Neuronal stem cell (in vitro differentiated cells): ENCODE data around the gene LONRF3.

Experiments
- DNase-seq: peaks from one replicate; pipeline ENCODE4 v3.0.0-alpha.2; 2013; ENCODE audit warnings: low spot score
- H2AFZ ChIP-seq: one replicate; pipeline ENCODE4 v1.6.1; 2013; ENCODE audit warnings: mild to moderate bottlenecking, low read length, inconsistent platforms
- H2AK5ac ChIP-seq: 2 replicates; pipeline ENCODE4 v1.6.1; 2013; ENCODE audit warnings: low read depth, mild to moderate bottlenecking, inconsistent platforms, low read length, moderate library complexity, mixed read lengths
- H2BK120ac ChIP-seq: 2 replicates; pipeline ENCODE4 v1.6.1; 2013; ENCODE audit warnings: low read depth, mild to moderate bottlenecking, inconsistent platforms, low read length, moderate library complexity, mixed read lengths
- H2BK12ac ChIP-seq: one replicate; pipeline ENCODE4 v1.6.1; 2013; ENCODE audit warnings: low read length, inconsistent platforms
- H2BK15ac ChIP-seq: 2 replicates; pipeline ENCODE4 v1.6.1; 2013; ENCODE audit warnings: mild to moderate bottlenecking, low read length, inconsistent platforms, mixed read lengths
- H2BK5ac ChIP-seq: one replicate; pipeline ENCODE4 v1.6.1; 2013; ENCODE audit warnings: inconsistent platforms, mild to moderate bottlenecking, low read length, moderate library complexity
- H3K14ac ChIP-seq: one replicate; pipeline ENCODE4 v1.6.1; 2013; ENCODE audit warnings: low read length, inconsistent platforms
- H3K18ac ChIP-seq: 2 replicates; pipeline ENCODE4 v1.6.1; 2013; ENCODE audit warnings: low read length, inconsistent platforms
- H3K23ac ChIP-seq: 2 replicates; pipeline ENCODE4 v1.6.1; 2013; ENCODE audit warnings: low read depth, mild to moderate bottlenecking, mixed read lengths, low read length, inconsistent platforms; ENCODE audit not compliant: poor library complexity
- H3K27ac ChIP-seq: replicated peaks from 3 replicates; pipeline ENCODE4 v1.5.1; 2013; ENCODE audit warnings: low read length, inconsistent platforms
- H3K27me3 ChIP-seq, 3 experiments: 2 replicates each; pipeline ENCODE4 v1.6.1; 2013; ENCODE audit warnings: low read length in 3 of 3, mild to moderate bottlenecking in 2 of 3, inconsistent platforms in 1 of 3, low read depth in 1 of 3, mixed read lengths in 1 of 3, moderate library complexity in 1 of 3; ENCODE audit not compliant: control insufficient read depth in 3 of 3, insufficient read depth in 3 of 3
- H3K36me3 ChIP-seq, 2 donors: replicated peaks in 1 of 2; 2 replicates each; pipeline ENCODE4 v1.6.1; 2013; ENCODE audit warnings: low read length in 2 of 2; ENCODE audit not compliant: control insufficient read depth in 2 of 2, insufficient read depth in 2 of 2
- H3K4ac ChIP-seq: 2 replicates; pipeline ENCODE4 v1.6.1; 2013; ENCODE audit warnings: inconsistent platforms, mild to moderate bottlenecking, low read length, moderate library complexity
- H3K4me1 ChIP-seq, 2 donors: 1 replicate in 1 of 2; 2 replicates in 1 of 2; pipeline ENCODE4 v1.6.1; 2013; ENCODE audit warnings: low read length in 2 of 2, low read depth in 1 of 2; ENCODE audit not compliant: control insufficient read depth in 2 of 2, insufficient read depth in 1 of 2
- H3K4me2 ChIP-seq: one replicate; pipeline ENCODE4 v1.6.1; 2013; ENCODE audit warnings: mild to moderate bottlenecking, low read length, inconsistent platforms; ENCODE audit not compliant: insufficient read depth, poor library complexity, severe bottlenecking
- H3K4me3 ChIP-seq, 2 donors: 2 replicates each; pipeline ENCODE4 v1.5.1; 2013; ENCODE audit warnings: low read length in 2 of 2, mild to moderate bottlenecking in 2 of 2, inconsistent platforms in 1 of 2, moderate library complexity in 1 of 2
- H3K79me1 ChIP-seq: one replicate; pipeline ENCODE4 v1.6.1; 2013; ENCODE audit warnings: low read depth, mild to moderate bottlenecking, inconsistent platforms, low read length, moderate library complexity
- H3K9ac ChIP-seq: one replicate; pipeline ENCODE4 v1.6.1; 2013; ENCODE audit warnings: mild to moderate bottlenecking, low read depth, low read length, inconsistent platforms; ENCODE audit not compliant: poor library complexity
- H3K9me3 ChIP-seq, 2 donors: replicated peaks in 1 of 2; 2 replicates each; pipeline versions ENCODE3 to v1.6.1; 2013; ENCODE audit warnings: low read length in 2 of 2, mild to moderate bottlenecking in 2 of 2, inconsistent platforms in 1 of 2, low read depth in 1 of 2, mixed read lengths in 1 of 2, moderate library complexity in 1 of 2; ENCODE audit not compliant: control insufficient read depth in 2 of 2, insufficient read depth in 1 of 2
- H4K8ac ChIP-seq: one replicate; pipeline ENCODE4 v1.6.1; 2013; ENCODE audit warnings: low read depth, mild to moderate bottlenecking, inconsistent platforms, low read length, moderate library complexity
- H4K91ac ChIP-seq: one replicate; pipeline ENCODE4 v1.6.1; 2013; ENCODE audit warnings: low read length, low read depth, mild to moderate bottlenecking, inconsistent platforms; ENCODE audit not compliant: poor library complexity
- WGBS, 2 donors: extraction: QIAGEN DNeasy Blood & Tissue Kit; methylation state at CpG; one replicate each; pipeline ENCODE4 v1.1.7; 2013; ENCODE audit warnings: missing lambda C conversion rate in 2 of 2, mixed read lengths in 1 of 2; ENCODE audit not compliant: insufficient read length in 2 of 2, insufficient replicate concordance in 1 of 2; ENCODE audit errors: extremely low coverage in 2 of 2; 5-methylcytosine and 5-hydroxymethylcytosine counted together

LONRF3 gene

GRCh38 chrX:118943102-118943501, 31.3 kb upstream of the LONRF3 start:
- Histone ChIP-seq H3K14ac (no peak overlapping the region), H2AFZ (no peak overlapping the region), H3K79me1 (no peaks in the 10 kb centered on the region), H3K4me3 (no peak overlapping the region), H3K27me3 (no peaks in the 10 kb centered on the region), H3K4me1 (no peaks in the 10 kb centered on the region), H3K4ac (no peak overlapping the region), H3K9me3 (no peaks in the 10 kb centered on the region), H2BK15ac (no peak overlapping the region), H2BK5ac (no peak overlapping the region), H4K91ac (no peak overlapping the region), H2BK120ac (no peak overlapping the region), H3K4me2 (no peak overlapping the region), H3K27ac (no peak overlapping the region), H3K23ac (no peak overlapping the region), H3K36me3 (no peaks in the 10 kb centered on the region), H3K18ac (no peak overlapping the region), H2AK5ac (no peak overlapping the region), H3K9ac (no peak overlapping the region), H4K8ac (no peak overlapping the region), H2BK12ac (no peak overlapping the region)
- WGBS, 2 donors: no CpG with 5 or more reads among the region's 2 CpGs
- no peak for DNase-seq

GRCh38 chrX:118945921-118946320, 28.5 kb upstream of the LONRF3 start:
- no CpG with 5 or more reads among the region's 2 CpGs for WGBS, 2 donors
- no peak overlapping the region for H4K8ac ChIP-seq
- H3K4ac ChIP-seq: no peak overlapping the region
- H2BK5ac ChIP-seq: no peak overlapping the region
- H3K9me3 ChIP-seq: no peaks in the 10 kb centered on the region
- H3K9ac ChIP-seq: no peak overlapping the region
- H3K23ac ChIP-seq: no peak overlapping the region
- no peak overlapping the region for H3K27ac ChIP-seq
- no peaks in the 10 kb centered on the region for H3K79me1 ChIP-seq
- no peaks in the 10 kb centered on the region for H3K27me3 ChIP-seq
- no peak overlapping the region for H2AFZ ChIP-seq
- no peak overlapping the region for H4K91ac ChIP-seq
- H3K36me3 ChIP-seq: no peaks in the 10 kb centered on the region
- no peak overlapping the region for H2BK120ac ChIP-seq
- H2BK15ac ChIP-seq: no peak overlapping the region
- no peaks in the 10 kb centered on the region for H3K4me1 ChIP-seq
- H3K4me2 ChIP-seq: no peak overlapping the region
- no peak overlapping the region for H2AK5ac ChIP-seq
- H3K4me3 ChIP-seq: no peak overlapping the region
- H3K14ac ChIP-seq: no peak overlapping the region
- no peak for DNase-seq
- H3K18ac ChIP-seq: no peak overlapping the region
- no peak overlapping the region for H2BK12ac ChIP-seq

- H3K9me3 ChIP-seq: no peaks in the 10 kb centered on the region
- H2BK120ac ChIP-seq: no peak overlapping the region
- no peak overlapping the region for H3K27ac ChIP-seq
- H3K4me2 ChIP-seq: no peak overlapping the region
- H3K23ac ChIP-seq: no peak overlapping the region
- no peaks in the 10 kb centered on the region for H3K36me3 ChIP-seq
- no peak overlapping the region for H3K14ac ChIP-seq
- no peak overlapping the region for H2BK12ac ChIP-seq
- H3K79me1 ChIP-seq: no peaks in the 10 kb centered on the region
- no peak overlapping the region for H4K8ac ChIP-seq
- no peak overlapping the region for H4K91ac ChIP-seq
- no peak for DNase-seq
- H3K9ac ChIP-seq: no peak overlapping the region
- H2AK5ac ChIP-seq: no peak overlapping the region
- no CpG with 5 or more reads among the region's 1 CpG for WGBS, 2 donors
- H3K18ac ChIP-seq: no peak overlapping the region
- no peak overlapping the region for H3K4me3 ChIP-seq
- H2BK5ac ChIP-seq: no peak overlapping the region
- H2AFZ ChIP-seq: no peak overlapping the region
- no peaks in the 10 kb centered on the region for H3K27me3 ChIP-seq
- no peaks in the 10 kb centered on the region for H3K4me1 ChIP-seq
- no peak overlapping the region for H3K4ac ChIP-seq
- H2BK15ac ChIP-seq: no peak overlapping the region
Observed at GRCh38 chrX:118948270-118948669, 26.1 kb upstream of the LONRF3 start.

- Histone ChIP-seq H3K36me3 (no peaks in the 10 kb centered on the region), H4K8ac (no peak overlapping the region), H3K27me3 (peaks cover 0 to 9% (median 0%) of the 10 kb centered on the region in 3 experiments), H3K18ac (no peak overlapping the region), H2BK120ac (no peak overlapping the region), H3K4me3 (no peak overlapping the region), H4K91ac (no peak overlapping the region), H3K4ac (no peak overlapping the region), H3K27ac (no peak overlapping the region), H3K9me3 (no peaks in the 10 kb centered on the region), H2BK12ac (no peak overlapping the region), H2AK5ac (no peak overlapping the region), H3K23ac (no peak overlapping the region), H3K14ac (no peak overlapping the region), H3K9ac (no peak overlapping the region), H2BK5ac (no peak overlapping the region), H3K4me2 (no peak overlapping the region), H3K79me1 (no peaks in the 10 kb centered on the region), H2BK15ac (no peak overlapping the region), H3K4me1 (no peaks in the 10 kb centered on the region), H2AFZ (no peak overlapping the region)
- WGBS, 2 donors: no CpG with 5 or more reads among the region's 4 CpGs
- no peak for DNase-seq
Observed at GRCh38 chrX:118961866-118962560, 12.4 kb upstream of the LONRF3 start.
